Body of pancreas (tissue), 4 donors: ENCODE results near the gene GUSB.
"Not testable (repeated sequence)": the region's sequence is repeated elsewhere in the genome, so short reads cannot be mapped to it uniquely, and the experiment has no call there.

Experiments used
- CTCF ChIP-seq, 7 experiments: fragments of 450-650 bp in 4 of 7; fragments of 200-600 bp in 3 of 7; sonication (generic) in 3 of 7; IDR thresholded peaks; one replicate each; pipeline ENCODE4 v1.5.1; 2016 to 2019; ENCODE audit warnings: antibody characterized with exemption in 7 of 7
- POLR2A ChIP-seq, 3 donors: fragments of 450-650 bp; IDR thresholded peaks; one replicate each; pipeline ENCODE4 v1.6.1; 2016; ENCODE audit warnings: antibody characterized with exemption in 3 of 3, mild to moderate bottlenecking in 2 of 3

DNA sequence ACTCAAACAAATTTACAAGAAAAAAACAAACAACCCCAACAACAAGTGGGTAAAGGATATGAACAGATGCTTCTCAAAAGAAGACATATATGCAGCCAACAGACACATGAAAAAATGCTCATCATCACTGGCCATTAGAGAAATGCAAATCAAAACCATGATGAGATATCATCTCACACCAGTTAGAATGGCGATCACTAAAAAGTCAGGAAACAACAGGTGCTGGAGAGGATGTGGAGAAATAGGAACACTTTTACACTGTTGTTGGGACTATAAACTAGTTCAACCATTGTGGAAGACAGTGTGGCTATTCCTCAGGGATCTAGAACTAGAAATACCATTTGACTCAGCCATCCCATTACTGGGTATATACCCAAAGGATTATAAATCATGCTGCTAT lies 13.0 kb upstream of the GUSB start:
- not testable (repeated sequence) for TF ChIP-seq CTCF, POLR2A (IDR thresholded peaks at IDR 0.05)
